Stimulated activated CD4-positive, alpha-beta T cell treated with anti-CD3 and anti-CD28 coated beads, Interleukin-4, amount 100 ng/mL, for 1 hour (primary cell): ENCODE data around the gene KRTAP5-7.
"Not testable (repeated sequence)": the region's sequence is repeated elsewhere in the genome, so short reads cannot be mapped to it uniquely, and the experiment has no call there.

Experiments
- DNase-seq: peaks from one replicate; pipeline ENCODE4 v3.0.0-alpha.2; 2020

Gene KRTAP5-7

GRCh38 chr11:71496421-71496820 lies 30.6 kb upstream of the KRTAP5-7 start:
- no peak for DNase-seq

- no peak for DNase-seq
Measured at GRCh38 chr11:71498091-71498490, 29.0 kb upstream of the KRTAP5-7 start.

- no peak for DNase-seq
Measured at GRCh38 chr11:71499125-71499524, 27.9 kb upstream of the KRTAP5-7 start.

- no peak for DNase-seq
Measured at GRCh38 chr11:71499546-71499945, 27.5 kb upstream of the KRTAP5-7 start.

- DNase-seq: no peak
Measured at GRCh38 chr11:71500601-71501021, 26.5 kb upstream of the KRTAP5-7 start.

- DNase-seq: no peak
Measured at GRCh38 chr11:71501071-71501985, 25.7 kb upstream of the KRTAP5-7 start.

- DNase-seq: no peak
Measured at GRCh38 chr11:71502026-71502425, 25.0 kb upstream of the KRTAP5-7 start.

GRCh38 chr11:71502871-71503435 lies 24.1 kb upstream of the KRTAP5-7 start:
- no peak for DNase-seq

- no peak for DNase-seq
Measured at GRCh38 chr11:71504531-71504930, 22.5 kb upstream of the KRTAP5-7 start.

GRCh38 chr11:71505001-71505400 lies 22.1 kb upstream of the KRTAP5-7 start:
- DNase-seq: no peak

- DNase-seq: no peak
Measured at GRCh38 chr11:71505781-71506180, 21.3 kb upstream of the KRTAP5-7 start.

- DNase-seq: no peak
Measured at GRCh38 chr11:71507102-71507501, 20.0 kb upstream of the KRTAP5-7 start.

- DNase-seq: no peak
Measured at GRCh38 chr11:71518506-71519471, 8.3 kb upstream of the KRTAP5-7 start.

GRCh38 chr11:71519546-71519945 lies 7.5 kb upstream of the KRTAP5-7 start:
- no peak for DNase-seq

GRCh38 chr11:71525188-71525937 lies 1.7 kb upstream of the KRTAP5-7 start:
- DNase-seq: no peak

GRCh38 chr11:71525938-71526495 lies 1.1 kb upstream of the KRTAP5-7 start:
- DNase-seq: no peak

- DNase-seq: no peak
Measured at GRCh38 chr11:71527576-71528210, 626 bp downstream of the KRTAP5-7 start.

GRCh38 chr11:71530602-71531001 lies 3.5 kb downstream of the KRTAP5-7 start:
- no peak for DNase-seq

GRCh38 chr11:71532036-71532610 lies 5.1 kb downstream of the KRTAP5-7 start:
- no peak for DNase-seq

- DNase-seq: not testable (repeated sequence)
Measured at GRCh38 chr11:71534711-71535608, 7.9 kb downstream of the KRTAP5-7 start.
